H7 (cell line): ENCODE data around the gene CORO2B. TPM values are rescaled to one million over a fixed set of nuclear protein-coding genes. Genes with fewer than 3 reads are reported as not detected.
"Not testable (repeated sequence)": the region's sequence is repeated elsewhere in the genome, so short reads cannot be mapped to it uniquely, and the experiment has no call there.

Experiments used
- DNase-seq: peaks from one replicate; pipeline ENCODE4 v3.0.0; 2012
- H3K27me3 ChIP-seq: 2 replicates; pipeline ENCODE4 v1.6.0; 2011; ENCODE audit warnings: mild to moderate bottlenecking, low read length; ENCODE audit not compliant: control insufficient read depth, insufficient read depth
- H3K36me3 ChIP-seq: replicated peaks from 2 replicates; pipeline ENCODE4 v1.5.1; 2011; ENCODE audit warnings: low read length; ENCODE audit not compliant: control insufficient read depth, insufficient read depth
- H3K4me3 ChIP-seq: 2 replicates; pipeline ENCODE4 v1.5.1; 2011; ENCODE audit warnings: low read depth, mild to moderate bottlenecking, control low read depth, low read length, moderate library complexity; ENCODE audit not compliant: insufficient read depth
- total RNA-seq: library from RNA; depleted of rRNA; stranded (reverse); fragments of >200 nt; shearing (Covaris generic); gene quantifications from 2 replicates; pipeline ENCODE4 v1.2.3, GENCODE V29; 2014

Gene CORO2B
- total RNA-seq, 1 experiment from 2014 or later, result 5.4 TPM

DNA sequence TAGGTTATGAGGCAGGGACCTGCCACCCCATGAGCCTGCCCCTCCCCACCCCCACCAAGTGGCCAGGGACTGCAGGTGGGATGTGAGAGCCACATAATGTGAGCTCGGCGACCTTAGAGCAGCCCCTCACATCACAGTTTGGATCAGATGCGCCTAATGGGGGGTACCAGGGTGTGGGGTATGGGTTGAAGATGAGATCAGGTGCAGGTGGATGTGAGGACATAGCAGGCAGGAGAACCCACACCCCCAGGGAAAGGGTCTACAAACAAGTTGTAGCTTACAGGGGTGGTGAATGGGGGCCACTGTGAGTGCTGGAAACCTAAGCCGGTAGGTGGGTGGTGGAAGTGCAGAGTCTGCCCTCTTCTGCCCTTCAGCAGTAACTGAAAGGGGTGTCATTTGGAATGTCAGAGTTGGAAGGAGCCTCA, 94.0 kb downstream of the CORO2B start:
- H3K27me3 ChIP-seq, result no peaks in the 10 kb centered on the region
- peak; percentile 72 for DNase-seq
- H3K4me3 ChIP-seq, result no peak overlapping the region
- no peaks in the 10 kb centered on the region for H3K36me3 ChIP-seq

DNA sequence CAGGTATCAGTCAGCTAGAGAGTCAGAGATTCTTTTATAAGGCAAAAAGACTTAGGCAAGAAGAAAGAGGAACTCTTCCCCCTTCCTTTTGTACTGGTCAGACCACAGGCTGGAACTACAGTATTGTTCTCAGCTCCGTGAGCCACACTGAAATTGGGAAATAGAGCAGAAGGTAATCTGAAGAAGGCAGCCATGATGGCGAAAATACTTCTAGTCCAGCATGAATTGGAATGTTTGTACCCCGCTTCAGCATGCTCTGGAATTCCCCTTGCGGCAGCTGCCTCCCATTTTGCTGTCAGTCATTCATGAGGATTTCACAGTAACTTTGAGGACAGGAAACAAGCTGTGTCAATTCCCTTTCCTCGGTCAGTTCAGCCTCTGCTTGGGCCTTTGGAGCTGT, 96.2 kb downstream of the CORO2B start:
- Histone ChIP-seq H3K27me3 (no peaks in the 10 kb centered on the region), H3K36me3 (no peaks in the 10 kb centered on the region), H3K4me3 (no peak overlapping the region)
- DNase-seq, result peak; percentile 10

DNA sequence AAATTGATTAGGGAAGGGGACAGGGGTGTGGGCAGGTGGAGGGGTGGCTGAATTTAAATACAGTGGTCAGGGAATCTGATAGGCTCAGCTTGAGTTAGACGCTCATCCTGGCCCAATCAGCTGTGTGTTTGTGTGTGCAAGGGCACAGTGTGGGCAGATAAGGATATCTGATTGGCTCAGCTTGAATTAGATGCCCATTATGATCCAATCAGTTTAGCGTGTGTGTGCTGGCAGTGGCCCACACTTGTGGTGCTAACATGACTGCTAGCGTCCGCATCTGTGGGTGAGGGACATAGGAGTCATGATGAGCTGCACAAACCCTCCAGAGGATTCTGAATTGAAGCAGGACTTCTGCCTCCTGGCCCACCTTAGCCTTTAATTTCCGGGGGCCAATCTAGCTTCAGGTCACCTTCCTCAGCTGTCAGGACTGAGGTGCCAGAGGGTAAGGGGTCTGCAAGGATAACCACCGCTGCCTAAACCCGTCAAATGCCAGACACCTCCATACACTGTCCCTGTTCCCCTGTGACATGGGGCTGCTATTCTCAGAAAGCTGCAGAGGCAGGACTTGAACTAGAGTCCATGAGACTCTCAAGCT, 97.3 kb downstream of the CORO2B start:
- DNase-seq, result no peak
- Histone ChIP-seq H3K4me3 (no peak overlapping the region), H3K27me3 (no peaks in the 10 kb centered on the region), H3K36me3 (no peaks in the 10 kb centered on the region)

DNA sequence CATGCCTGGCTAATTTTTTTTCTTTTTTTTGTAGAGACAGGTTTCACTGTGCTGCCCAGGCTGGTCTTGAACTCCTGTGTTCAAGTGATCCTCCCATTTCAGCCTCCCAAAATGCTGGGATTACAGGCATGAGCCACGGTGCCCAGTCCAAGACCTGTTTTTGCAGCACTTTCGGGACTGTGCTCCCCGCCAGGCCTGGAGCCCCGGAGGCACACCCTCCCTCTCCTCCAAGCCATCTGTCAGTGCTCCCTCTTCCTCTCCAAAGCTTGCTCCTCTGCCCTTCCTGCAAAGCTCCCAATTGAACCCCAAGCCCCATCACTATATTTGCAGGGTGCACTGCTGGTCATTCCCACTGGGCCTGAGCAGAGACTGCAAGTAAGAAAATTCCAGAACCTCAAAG, 98.1 kb downstream of the CORO2B start:
- Histone ChIP-seq H3K4me3 (no peak overlapping the region), H3K27me3 (no peaks in the 10 kb centered on the region), H3K36me3 (no peaks in the 10 kb centered on the region)
- DNase-seq, result no peak

DNA sequence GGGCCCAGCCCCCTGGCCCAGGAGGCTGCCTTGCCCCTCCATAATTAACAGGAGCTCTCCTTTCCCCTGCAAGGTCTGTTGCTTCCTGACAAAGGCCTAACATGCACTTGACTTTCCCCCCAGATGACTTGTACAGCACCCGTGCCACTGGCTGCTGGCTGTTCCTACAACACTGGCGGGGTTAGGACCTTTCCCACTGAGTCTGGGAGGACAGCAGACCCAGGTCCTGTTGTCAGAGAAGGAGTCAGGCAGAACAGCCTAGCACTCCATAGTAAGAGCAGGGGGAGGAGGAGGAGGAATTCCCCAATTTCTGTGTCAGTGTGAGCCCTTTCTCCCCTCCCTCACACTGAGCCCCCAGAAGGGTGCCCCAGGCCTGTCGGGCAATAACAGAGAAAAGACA, 99.2 kb downstream of the CORO2B start:
- DNase-seq, result no peak
- no peak overlapping the region for H3K4me3 ChIP-seq
- H3K27me3 ChIP-seq, result no peaks in the 10 kb centered on the region
- no peaks in the 10 kb centered on the region for H3K36me3 ChIP-seq

DNA sequence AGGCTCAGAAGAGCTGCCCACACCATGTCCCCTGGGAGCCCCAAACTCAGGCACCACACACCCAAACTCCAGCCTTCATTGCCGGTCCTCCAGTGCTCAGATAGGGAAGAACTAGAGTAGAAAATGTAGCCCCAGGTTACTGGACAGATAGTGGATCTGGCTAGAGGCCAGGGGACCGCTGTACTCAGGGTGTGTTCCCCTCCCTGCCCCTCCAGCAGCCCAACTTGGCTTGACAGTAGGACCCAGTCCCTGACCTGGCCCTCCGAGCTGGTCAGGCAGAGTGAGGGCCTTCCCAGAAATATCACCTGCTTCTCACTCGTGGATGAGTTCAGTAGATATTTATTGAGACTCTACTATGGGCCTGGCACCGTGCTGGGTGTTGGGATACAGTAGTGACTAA, 100.0 kb downstream of the CORO2B start:
- Histone ChIP-seq H3K27me3 (no peaks in the 10 kb centered on the region), H3K4me3 (no peak overlapping the region), H3K36me3 (no peaks in the 10 kb centered on the region)
- no peak for DNase-seq

DNA sequence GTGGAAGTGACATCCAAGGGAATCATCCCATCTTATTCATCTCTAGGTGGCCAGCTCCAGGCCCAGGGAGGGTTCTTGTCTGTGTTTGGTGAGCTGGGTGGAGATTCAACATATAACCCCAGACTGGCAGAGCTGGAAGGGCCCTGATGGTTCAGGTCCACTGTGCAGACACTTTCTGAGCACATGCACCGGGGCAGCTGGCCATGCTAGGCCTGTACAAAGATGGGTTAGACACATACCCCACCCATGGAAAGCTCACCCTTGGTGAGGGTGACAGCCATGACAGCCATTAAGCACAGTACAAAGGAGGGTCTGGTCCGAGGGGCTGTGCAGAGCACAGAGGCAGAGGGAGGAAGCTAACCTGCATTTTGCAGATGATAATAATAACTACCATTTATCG, 100.4 kb downstream of the CORO2B start:
- DNase-seq, result no peak
- Histone ChIP-seq H3K27me3 (no peaks in the 10 kb centered on the region), H3K36me3 (no peaks in the 10 kb centered on the region), H3K4me3 (no peak overlapping the region)

DNA sequence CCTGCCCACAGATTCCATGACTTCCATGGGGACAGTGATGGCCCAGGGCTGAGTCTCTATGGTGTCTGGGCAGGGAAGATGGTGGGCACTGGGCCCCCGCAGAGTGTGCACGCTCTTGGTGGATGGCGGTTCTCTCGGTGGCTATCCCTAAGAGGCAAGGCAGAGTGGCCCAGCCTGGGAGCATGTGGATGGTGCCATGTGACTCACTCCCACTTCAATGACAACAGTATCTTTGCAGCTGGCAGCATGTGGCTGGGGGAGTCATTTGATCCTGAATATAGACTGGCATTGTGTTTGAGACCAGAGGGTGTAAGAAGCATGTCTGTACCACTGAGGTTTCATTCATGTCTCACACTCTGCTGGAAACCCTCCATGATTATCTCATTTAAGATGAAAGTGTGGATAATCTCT, 101.2 kb downstream of the CORO2B start:
- DNase-seq, result no peak

DNA sequence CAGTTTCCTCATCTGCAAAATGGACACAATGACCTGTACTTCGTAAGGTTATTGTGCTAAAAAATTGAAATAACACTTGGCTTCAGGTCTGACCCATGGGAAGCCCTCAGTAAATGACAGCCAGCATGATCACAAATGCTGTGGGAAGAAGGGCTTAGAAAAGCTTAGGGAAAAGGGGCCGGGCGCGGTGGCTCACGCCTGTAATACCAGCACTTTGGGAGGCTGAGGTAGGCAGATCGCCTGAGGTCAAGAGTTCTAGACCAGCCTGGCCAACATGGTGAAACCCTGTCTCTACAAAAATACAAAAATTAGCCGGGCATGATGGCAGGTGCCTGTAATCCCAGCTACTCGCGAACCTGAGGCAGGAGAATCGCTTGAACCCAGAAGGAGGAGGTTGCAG, 102.0 kb downstream of the CORO2B start:
- not testable (repeated sequence) for H3K27me3 ChIP-seq, DNase-seq, H3K36me3 ChIP-seq, H3K4me3 ChIP-seq

More for the DNA sequence above, 101.2 kb downstream of the CORO2B start:
- Histone ChIP-seq H3K36me3 (no peaks in the 10 kb centered on the region), H3K27me3 (no peaks in the 10 kb centered on the region), H3K4me3 (no peak overlapping the region)

DNA sequence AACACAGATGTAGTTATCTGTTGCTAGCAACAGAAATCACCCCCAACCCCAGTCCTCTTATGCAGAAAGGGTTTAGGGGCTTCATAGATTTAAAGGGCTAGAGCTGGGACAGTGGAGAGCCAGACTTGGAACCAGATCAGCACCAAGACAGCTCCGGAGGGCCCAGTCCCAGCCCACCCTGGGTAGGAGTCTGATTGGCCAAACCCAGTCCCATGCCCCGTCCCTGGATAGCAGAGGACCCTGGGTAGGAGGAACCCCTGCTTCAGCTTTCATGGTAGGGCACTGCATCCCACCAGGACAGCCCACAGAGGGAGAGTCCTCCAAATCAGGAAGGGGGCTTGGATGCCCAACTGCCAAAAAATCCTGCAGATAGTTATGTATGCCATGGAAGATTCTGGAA, 103.0 kb downstream of the CORO2B start:
- H3K27me3 ChIP-seq, result no peaks in the 10 kb centered on the region
- DNase-seq, result peak; percentile 35
- H3K36me3 ChIP-seq, result no peaks in the 10 kb centered on the region
- no peak overlapping the region for H3K4me3 ChIP-seq

DNA sequence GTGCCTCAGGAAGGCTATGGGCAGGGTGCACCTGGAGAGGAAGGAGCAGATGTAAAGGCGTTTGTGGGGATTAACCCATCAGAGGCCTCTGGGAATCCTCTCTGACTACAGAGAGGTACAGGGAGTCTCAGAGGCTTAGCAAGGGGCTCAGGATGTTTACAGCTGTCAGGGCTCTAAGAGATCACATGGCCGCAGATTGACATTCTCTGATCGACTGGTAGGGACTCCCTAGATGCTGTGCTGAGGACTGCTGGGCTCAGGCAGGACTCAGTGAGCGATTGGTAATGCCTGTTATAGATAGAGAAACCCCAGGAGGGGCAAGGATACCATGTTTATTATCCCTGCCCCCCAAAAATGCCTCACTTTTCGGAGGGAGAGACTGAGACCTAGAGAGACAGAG, 103.5 kb downstream of the CORO2B start:
- DNase-seq, result peak; percentile 61
- no peak overlapping the region for H3K4me3 ChIP-seq

DNA sequence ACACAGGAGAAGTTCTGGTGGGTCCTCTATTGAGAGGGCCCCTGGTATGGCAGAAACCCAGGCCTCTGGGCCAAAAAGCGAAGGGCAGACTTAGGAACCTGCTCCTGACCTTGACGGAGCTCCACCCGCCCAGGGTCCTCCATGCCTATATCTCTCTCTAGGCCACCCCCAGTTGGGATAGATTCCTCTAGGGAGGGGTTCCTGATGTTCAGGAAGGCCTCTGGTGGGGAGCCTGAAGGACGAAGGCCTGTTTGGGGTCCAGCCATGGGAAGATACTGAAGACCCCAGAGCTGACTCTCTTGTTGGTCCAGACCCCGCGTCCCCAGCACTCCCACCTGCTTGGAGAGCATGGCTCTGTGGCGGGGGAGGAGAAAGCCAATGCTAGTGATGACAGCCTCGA, 104.2 kb downstream of the CORO2B start:
- H3K27me3 ChIP-seq, result no peaks in the 10 kb centered on the region
- no peak for DNase-seq
- no peaks in the 10 kb centered on the region for H3K36me3 ChIP-seq
- H3K4me3 ChIP-seq, result no peak overlapping the region

More for the DNA sequence above, 103.5 kb downstream of the CORO2B start:
- no peaks in the 10 kb centered on the region for H3K27me3 ChIP-seq
- no peaks in the 10 kb centered on the region for H3K36me3 ChIP-seq

DNA sequence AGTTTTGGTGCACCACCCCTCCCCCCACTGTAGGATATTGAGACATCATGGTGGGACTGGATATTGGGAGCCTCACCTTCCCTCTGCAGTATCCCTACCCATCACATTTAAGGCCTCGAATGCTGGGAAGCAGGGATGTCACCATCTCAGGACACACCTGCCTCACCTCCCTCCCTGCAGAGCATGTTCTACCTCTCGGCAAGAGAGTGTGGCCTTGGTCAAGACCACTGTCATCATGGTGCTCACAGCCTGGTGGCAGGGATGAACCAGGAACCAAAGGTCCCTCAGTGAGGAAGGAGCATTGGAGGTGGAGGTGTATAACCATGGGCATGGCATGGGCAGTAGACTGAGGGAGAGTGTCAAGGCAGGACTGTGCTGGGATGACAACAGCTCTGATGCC, 104.8 kb downstream of the CORO2B start:
- no peak overlapping the region for H3K4me3 ChIP-seq
- H3K36me3 ChIP-seq, result no peaks in the 10 kb centered on the region
- no peaks in the 10 kb centered on the region for H3K27me3 ChIP-seq
- DNase-seq, result no peak

DNA sequence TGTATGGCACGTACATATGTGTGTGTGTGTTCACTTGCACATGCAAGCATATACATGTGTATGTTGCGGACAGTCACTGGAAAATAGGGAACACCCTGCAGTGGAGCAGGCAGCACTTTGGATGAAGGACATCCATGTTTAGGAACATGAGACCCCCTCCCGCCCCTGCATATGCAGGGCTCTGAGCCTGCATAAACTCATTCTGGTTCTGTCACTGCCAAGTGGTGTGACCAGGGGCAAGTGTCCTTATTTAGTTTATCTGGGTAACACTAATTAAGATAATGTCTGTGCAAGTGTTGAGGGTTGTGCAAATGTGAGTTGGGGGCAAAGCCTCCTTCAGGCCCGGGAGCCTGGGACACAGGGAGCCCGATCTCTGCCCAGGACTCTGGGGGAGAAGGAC, 105.7 kb downstream of the CORO2B start:
- DNase-seq, result peak; percentile 8
- Histone ChIP-seq H3K36me3 (no peaks in the 10 kb centered on the region), H3K4me3 (no peak overlapping the region), H3K27me3 (no peaks in the 10 kb centered on the region)

DNA sequence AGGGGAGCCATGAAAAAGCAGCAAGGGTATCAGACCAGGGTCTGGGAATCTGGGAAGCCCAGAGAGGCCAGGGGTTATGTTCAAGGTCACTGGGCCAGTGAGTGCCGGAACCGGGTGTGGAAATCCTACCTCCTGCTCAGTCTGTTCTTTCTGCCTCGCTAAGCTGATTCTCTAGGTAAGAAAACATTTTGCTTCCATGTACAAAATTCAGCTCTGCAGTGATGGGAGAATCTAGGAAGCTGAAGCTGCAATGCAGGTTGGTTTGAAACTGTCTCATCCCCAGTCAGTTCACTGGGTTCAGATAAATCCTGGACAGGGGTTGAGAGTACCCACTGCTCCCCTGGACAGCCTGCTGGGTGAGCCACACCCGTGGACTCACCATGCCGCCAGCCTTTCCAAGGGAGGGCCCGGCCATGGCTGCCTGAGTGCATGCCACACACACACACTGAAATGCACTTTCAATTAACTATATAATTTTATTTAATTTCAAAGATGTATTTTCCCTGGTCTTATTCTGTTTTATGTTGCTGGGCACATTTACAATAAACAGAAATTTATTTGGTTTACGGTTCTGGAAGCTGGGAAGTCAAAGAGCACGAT, 108.4 kb downstream of the CORO2B start:
- no peak overlapping the region for H3K4me3 ChIP-seq
- H3K36me3 ChIP-seq, result no peaks in the 10 kb centered on the region
- no peak for DNase-seq
- no peaks in the 10 kb centered on the region for H3K27me3 ChIP-seq

DNA sequence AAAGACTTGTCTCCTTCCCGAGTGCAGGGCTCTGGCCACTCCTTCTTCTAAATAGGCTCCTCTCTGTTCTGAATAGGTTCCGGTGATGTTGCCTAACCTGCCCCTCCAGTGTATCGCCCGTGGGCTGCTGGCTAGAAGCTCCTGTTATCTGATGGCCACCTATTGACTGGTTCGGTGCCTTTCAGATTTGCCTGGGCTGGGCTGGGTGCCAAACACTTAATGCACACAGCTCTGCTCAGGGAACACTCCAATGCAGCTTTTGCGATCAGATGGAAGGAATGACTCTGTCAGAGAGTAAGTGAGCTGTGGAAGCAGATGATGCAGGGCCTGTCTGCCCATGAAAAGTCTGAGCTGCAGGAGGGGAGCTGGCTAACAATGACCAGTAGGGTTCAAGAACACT, 112.9 kb downstream of the CORO2B start:
- H3K4me3 ChIP-seq, result no peak overlapping the region
- DNase-seq, result no peak
- no peaks in the 10 kb centered on the region for H3K36me3 ChIP-seq
- H3K27me3 ChIP-seq, result no peaks in the 10 kb centered on the region
